GM12892 (cell line): Measurements from ENCODE around the gene HOXC5.

ENCODE experiments used
- POLR2A ChIP-seq: IDR thresholded peaks from 2 replicates; pipeline ENCODE4 v1.6.1; 2011; ENCODE audit warnings: low read depth, low read length, control low read depth
- TAF1 ChIP-seq: IDR thresholded peaks from 2 replicates; pipeline ENCODE4 v1.6.1; 2011; ENCODE audit warnings: low read depth, mild to moderate bottlenecking, control low read depth, low read length, borderline replicate concordance

DNA sequence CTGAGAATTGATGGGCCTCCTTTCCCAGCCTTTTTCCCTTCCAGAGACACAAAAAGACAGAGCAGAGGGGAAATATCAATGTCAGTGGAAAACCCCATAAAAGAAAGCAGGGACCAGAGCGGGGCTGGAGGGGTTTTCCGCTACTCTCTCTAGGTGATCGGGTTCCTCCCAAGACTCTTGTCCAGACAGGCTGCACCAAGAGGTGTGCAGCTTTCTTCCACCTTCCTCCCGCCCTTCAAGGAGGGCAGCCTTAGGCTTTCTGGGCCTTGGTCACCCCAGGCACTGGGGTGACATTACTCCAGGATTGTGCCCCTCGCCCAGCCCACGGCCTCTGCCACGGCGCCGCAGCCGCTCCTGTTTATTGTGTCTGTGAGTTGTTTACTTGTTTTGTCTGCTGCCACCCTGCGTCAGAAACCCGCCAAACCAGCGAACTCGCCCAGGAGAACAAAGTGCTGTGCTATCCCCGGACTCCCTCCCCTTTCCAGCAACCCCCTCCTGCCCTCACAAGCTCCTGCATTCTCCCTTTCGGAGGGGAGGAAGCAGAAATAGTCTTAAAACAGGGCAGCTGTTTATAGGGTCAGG, 11.3 kb upstream of the HOXC5 start:
- TF ChIP-seq POLR2A (no peak), TAF1 (no peak)
